IPS-20b (cell line): ENCODE measurements around the gene G2E3.
"Not testable (repeated sequence)": the region's sequence is repeated elsewhere in the genome, so short reads cannot be mapped to it uniquely, and the experiment has no call there.

ENCODE experiments used
- H3K27ac ChIP-seq: one replicate; pipeline ENCODE4 v1.5.1; 2013; ENCODE audit warnings: low read length
- H3K27me3 ChIP-seq: 2 replicates; pipeline ENCODE4 v1.6.1; 2013; ENCODE audit warnings: mild to moderate bottlenecking, low read length, inconsistent platforms; ENCODE audit not compliant: insufficient read depth
- H3K36me3 ChIP-seq: 2 replicates; pipeline ENCODE4 v1.6.1; 2013; ENCODE audit warnings: low read depth, mild to moderate bottlenecking, inconsistent platforms, low read length, moderate library complexity; ENCODE audit not compliant: insufficient read depth
- H3K4me1 ChIP-seq: 2 replicates; pipeline ENCODE4 v1.6.1; 2013; ENCODE audit warnings: mild to moderate bottlenecking, control low read depth, inconsistent platforms, low read length, moderate library complexity; ENCODE audit not compliant: insufficient read depth
- H3K4me3 ChIP-seq: 2 replicates; pipeline ENCODE4 v1.5.1; 2013; ENCODE audit warnings: mild to moderate bottlenecking, low read length, inconsistent platforms
- H3K9ac ChIP-seq: 2 replicates; pipeline ENCODE4 v1.6.1; 2013; ENCODE audit warnings: low read depth, mild to moderate bottlenecking, inconsistent platforms, low read length, moderate library complexity
- H3K9me3 ChIP-seq: 2 replicates; pipeline ENCODE4 v1.6.1; 2013; ENCODE audit warnings: mild to moderate bottlenecking, low read depth, low read length, inconsistent platforms; ENCODE audit not compliant: insufficient read depth

G2E3 gene

GRCh38 chr14:30632730-30633129 lies 73.8 kb downstream of the G2E3 start:
- no peaks in the 10 kb centered on the region for H3K4me1 ChIP-seq
- H3K9me3 ChIP-seq: no peaks in the 10 kb centered on the region
- peaks cover 60% of the 10 kb centered on the region for H3K36me3 ChIP-seq
- H3K4me3 ChIP-seq: no peak overlapping the region
- H3K27ac ChIP-seq: no peak overlapping the region
- H3K9ac ChIP-seq: no peak overlapping the region
- no peaks in the 10 kb centered on the region for H3K27me3 ChIP-seq

DNA sequence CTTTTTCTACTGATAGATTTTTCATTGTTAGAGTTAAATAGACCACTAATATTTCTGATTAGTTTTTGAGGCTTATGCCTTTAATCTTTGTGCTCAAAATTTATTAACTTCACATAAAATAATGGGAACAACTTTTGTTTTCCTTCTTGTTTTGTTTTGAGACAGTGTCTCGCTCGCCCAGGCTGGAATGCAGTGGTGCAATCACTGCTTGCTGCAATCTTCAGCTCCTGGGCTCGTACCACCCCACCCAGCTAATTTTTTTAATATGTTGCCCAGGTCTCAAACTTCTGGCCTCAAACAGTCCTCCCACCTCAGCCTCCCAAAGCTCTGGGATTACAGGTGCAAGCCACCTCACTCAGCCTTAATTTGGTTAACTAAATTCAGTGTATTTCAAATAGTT lies 80.0 kb downstream of the G2E3 start:
- H3K27ac ChIP-seq: no peak overlapping the region
- H3K9me3 ChIP-seq: peaks cover 2% of the 10 kb centered on the region; the same call in 1 of the 2 replicates
- H3K9ac ChIP-seq: no peak overlapping the region
- H3K4me3 ChIP-seq: no peak overlapping the region
- H3K27me3 ChIP-seq: no peaks in the 10 kb centered on the region
- H3K36me3 ChIP-seq: peaks cover 91% of the 10 kb centered on the region
- H3K4me1 ChIP-seq: no peaks in the 10 kb centered on the region

- Histone ChIP-seq H3K9ac (no peak overlapping the region), H3K27me3 (no peaks in the 10 kb centered on the region), H3K9me3 (peaks cover 21% of the 10 kb centered on the region), H3K27ac (no peak overlapping the region), H3K4me1 (no peaks in the 10 kb centered on the region), H3K36me3 (peaks cover 92% of the 10 kb centered on the region), H3K4me3 (no peak overlapping the region)
Measured at GRCh38 chr14:30641207-30641606, 82.2 kb downstream of the G2E3 start.

DNA sequence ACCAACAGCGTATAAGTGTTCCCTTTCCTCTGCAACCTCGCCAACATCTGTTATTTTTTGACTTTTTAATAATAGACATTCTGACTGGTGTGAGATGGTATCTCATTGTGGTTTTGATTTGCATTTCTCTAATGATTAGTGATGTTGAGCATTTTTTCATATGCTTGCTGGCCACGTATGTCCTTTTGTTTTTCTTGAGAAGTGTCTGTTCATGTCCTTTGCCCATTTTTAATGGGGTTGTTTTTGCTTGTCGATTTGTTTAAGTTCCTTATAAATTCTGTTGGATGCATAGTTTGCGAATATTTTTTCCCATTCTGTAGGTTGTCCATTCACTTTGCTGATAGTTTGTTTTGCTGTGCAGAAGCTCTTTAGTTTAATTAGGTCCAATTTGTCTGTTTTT lies 85.5 kb downstream of the G2E3 start:
- H3K27ac ChIP-seq, H3K27me3 ChIP-seq, H3K9ac ChIP-seq, H3K4me3 ChIP-seq, H3K4me1 ChIP-seq: not testable (repeated sequence)
- peaks cover 21% of the 10 kb centered on the region for H3K9me3 ChIP-seq
- peaks cover 76% of the 10 kb centered on the region for H3K36me3 ChIP-seq

DNA sequence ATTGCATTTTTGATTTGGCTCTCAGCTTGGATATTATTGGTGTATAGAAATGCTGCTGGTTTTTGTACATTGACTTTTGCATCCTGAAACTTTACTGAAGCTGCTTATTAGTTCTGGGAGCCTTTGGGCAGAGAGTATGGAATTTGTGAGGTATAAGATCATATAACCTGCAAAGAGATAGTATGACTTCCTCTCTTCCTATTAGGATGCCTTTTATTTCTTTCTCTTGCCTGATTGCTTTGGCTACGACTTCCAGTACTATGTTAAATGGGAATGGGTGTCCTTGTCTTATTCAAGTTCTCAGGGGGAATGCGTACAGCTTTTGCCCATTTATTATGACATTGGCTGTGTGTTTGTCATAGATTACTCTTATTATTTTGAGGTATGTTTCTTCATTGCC lies 86.6 kb downstream of the G2E3 start:
- Histone ChIP-seq H3K9me3 (peaks cover 21% of the 10 kb centered on the region), H3K36me3 (peaks cover 76% of the 10 kb centered on the region), H3K4me1 (no peaks in the 10 kb centered on the region), H3K27me3 (no peaks in the 10 kb centered on the region), H3K4me3 (no peak overlapping the region), H3K27ac (no peak overlapping the region), H3K9ac (no peak overlapping the region)

DNA sequence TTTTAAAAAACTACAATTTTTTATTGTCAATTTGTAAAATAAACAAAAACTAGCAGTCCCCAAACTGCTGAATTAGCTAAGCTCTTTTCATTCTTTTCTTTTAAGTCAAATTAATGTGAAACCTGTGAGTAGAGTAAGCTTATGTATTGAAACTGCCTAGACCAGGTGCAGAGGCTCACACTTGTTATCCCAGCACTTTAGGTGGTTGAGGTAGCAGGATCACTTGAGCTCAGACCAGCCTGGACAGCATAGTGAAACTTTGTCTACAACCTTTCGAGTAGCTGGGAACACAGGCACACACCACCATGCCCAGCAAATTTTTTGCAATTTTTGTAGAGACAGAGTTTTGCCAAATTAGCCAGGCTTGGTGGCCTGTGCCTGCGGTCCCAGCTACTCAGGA lies 89.5 kb downstream of the G2E3 start:
- Histone ChIP-seq H3K36me3 (peaks cover 79% of the 10 kb centered on the region), H3K27ac (no peak overlapping the region), H3K9me3 (peaks cover 21% of the 10 kb centered on the region)

GRCh38 chr14:30651937-30652336 lies 93.0 kb downstream of the G2E3 start:
- peaks cover 84% of the 10 kb centered on the region for H3K36me3 ChIP-seq
- H3K9me3 ChIP-seq: no peaks in the 10 kb centered on the region
- no peak overlapping the region for H3K27ac ChIP-seq
- no peaks in the 10 kb centered on the region for H3K4me1 ChIP-seq
- no peak overlapping the region for H3K4me3 ChIP-seq
- no peaks in the 10 kb centered on the region for H3K27me3 ChIP-seq
- no peak overlapping the region for H3K9ac ChIP-seq

More for the DNA sequence above, 89.5 kb downstream of the G2E3 start:
- Histone ChIP-seq H3K27me3 (no peaks in the 10 kb centered on the region), H3K9ac (no peak overlapping the region), H3K4me1 (no peaks in the 10 kb centered on the region), H3K4me3 (no peak overlapping the region)

GRCh38 chr14:30655124-30655523 lies 96.2 kb downstream of the G2E3 start:
- H3K4me1 ChIP-seq: no peaks in the 10 kb centered on the region
- H3K36me3 ChIP-seq: peaks cover 83% of the 10 kb centered on the region
- no peak overlapping the region for H3K9ac ChIP-seq
- H3K9me3 ChIP-seq: no peaks in the 10 kb centered on the region
- no peaks in the 10 kb centered on the region for H3K27me3 ChIP-seq
- H3K4me3 ChIP-seq: no peak overlapping the region
- H3K27ac ChIP-seq: no peak overlapping the region

GRCh38 chr14:30655658-30656057 lies 96.7 kb downstream of the G2E3 start:
- Histone ChIP-seq H3K4me1 (no peaks in the 10 kb centered on the region), H3K27ac (no peak overlapping the region), H3K4me3 (no peak overlapping the region), H3K36me3 (peaks cover 80% of the 10 kb centered on the region), H3K9ac (no peak overlapping the region), H3K27me3 (no peaks in the 10 kb centered on the region), H3K9me3 (no peaks in the 10 kb centered on the region)

DNA sequence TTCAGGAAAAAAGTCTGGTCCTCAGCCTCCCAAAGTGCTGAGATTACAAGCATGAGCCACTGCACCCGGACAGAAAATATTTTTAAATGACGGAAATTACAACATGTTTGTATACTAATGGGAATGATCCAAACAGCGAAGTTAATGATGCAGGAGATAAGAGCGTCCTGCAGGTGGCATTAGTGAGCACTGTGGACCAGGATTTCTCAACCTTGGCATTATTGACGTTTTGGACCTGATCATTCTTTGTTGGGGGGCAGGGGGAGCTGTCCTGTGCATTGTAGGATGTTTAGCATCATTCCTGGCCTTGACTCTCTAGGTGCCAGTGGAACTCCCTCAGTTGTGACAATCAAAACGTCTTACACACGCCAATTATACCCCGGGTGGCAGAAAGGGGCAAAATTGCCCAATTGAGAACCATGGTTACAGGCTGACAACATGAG lies 97.3 kb downstream of the G2E3 start:
- Histone ChIP-seq H3K27me3 (no peaks in the 10 kb centered on the region), H3K36me3 (peaks cover 80% of the 10 kb centered on the region), H3K27ac (no peak overlapping the region), H3K9me3 (no peaks in the 10 kb centered on the region), H3K4me3 (no peak overlapping the region), H3K9ac (no peak overlapping the region), H3K4me1 (no peaks in the 10 kb centered on the region)

DNA sequence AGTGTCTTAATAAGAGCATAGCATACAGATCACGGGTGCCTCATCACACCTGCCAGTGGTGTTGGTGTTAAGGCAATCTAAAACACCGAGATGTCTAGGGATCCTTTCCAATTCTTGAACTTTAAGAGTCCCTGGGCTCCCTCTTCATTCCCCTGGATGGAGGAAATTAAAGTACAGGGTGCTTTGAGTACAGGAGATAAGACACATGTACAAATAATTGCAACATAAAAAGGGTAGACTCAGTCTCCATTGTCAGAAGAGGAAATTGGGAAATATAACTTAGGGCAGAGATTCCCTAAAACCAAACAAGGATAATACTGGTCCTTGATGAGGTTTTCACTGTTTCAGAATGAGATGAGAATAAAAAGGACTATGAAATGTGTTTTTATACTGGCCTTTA lies 98.1 kb downstream of the G2E3 start:
- H3K4me3 ChIP-seq: no peak overlapping the region
- no peak overlapping the region for H3K27ac ChIP-seq
- H3K9ac ChIP-seq: no peak overlapping the region
- no peaks in the 10 kb centered on the region for H3K27me3 ChIP-seq
- H3K36me3 ChIP-seq: peaks cover 79% of the 10 kb centered on the region
- no peaks in the 10 kb centered on the region for H3K4me1 ChIP-seq
- no peaks in the 10 kb centered on the region for H3K9me3 ChIP-seq

- Histone ChIP-seq H3K4me3 (no peak overlapping the region), H3K27me3 (no peaks in the 10 kb centered on the region), H3K4me1 (no peaks in the 10 kb centered on the region), H3K9me3 (no peaks in the 10 kb centered on the region), H3K9ac (no peak overlapping the region), H3K36me3 (peaks cover 82% of the 10 kb centered on the region), H3K27ac (no peak overlapping the region)
Measured at GRCh38 chr14:30657606-30658163, 98.7 kb downstream of the G2E3 start.
